ENCODE measurements around the gene BBS5.
"Not testable (repeated sequence)": the region's sequence is repeated elsewhere in the genome, so short reads cannot be mapped to it uniquely, and the experiment has no call there.

DNA sequence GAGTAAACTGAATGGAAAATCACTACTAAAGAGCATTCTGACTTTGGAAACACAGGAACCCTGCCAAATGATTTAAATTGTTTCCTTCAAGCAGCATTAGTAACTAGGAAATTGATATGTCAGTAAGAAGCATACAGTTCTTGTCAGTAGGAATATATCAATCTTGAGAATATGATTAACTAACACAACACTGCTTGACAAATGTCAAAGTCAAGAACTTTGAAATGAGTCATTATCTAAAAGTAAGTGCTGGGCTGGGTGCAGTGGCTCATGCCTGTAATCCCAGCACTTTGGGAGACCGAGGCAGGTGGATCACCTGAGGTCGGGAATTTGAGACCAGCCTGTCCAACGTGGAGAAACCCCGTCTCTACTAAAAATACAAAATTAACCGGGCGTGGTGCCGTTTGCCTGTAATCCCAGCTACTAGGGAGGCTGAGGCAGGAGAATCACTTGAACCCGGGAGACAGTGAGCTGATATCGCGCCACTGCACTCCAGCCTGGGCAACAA, 37.2 kb downstream of the BBS5 start:
- TF ChIP-seq, protein P1, sequence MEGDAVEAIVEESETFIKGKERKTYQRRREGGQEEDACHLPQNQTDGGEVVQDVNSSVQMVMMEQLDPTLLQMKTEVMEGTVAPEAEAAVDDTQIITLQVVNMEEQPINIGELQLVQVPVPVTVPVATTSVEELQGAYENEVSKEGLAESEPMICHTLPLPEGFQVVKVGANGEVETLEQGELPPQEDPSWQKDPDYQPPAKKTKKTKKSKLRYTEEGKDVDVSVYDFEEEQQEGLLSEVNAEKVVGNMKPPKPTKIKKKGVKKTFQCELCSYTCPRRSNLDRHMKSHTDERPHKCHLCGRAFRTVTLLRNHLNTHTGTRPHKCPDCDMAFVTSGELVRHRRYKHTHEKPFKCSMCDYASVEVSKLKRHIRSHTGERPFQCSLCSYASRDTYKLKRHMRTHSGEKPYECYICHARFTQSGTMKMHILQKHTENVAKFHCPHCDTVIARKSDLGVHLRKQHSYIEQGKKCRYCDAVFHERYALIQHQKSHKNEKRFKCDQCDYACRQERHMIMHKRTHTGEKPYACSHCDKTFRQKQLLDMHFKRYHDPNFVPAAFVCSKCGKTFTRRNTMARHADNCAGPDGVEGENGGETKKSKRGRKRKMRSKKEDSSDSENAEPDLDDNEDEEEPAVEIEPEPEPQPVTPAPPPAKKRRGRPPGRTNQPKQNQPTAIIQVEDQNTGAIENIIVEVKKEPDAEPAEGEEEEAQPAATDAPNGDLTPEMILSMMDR (IDR thresholded peaks at IDR 0.05; ENCODE audit: low read length): not testable (repeated sequence)
- TF ChIP-seq EZH2 (IDR thresholded peaks at IDR 0.05; ENCODE audit: borderline replicate concordance, low read length): not testable (repeated sequence)

All from OCI-LY1 (cell line).